IPS DF 19.7 (cell line): Measurements from ENCODE around the gene SGK1.
"Not testable (repeated sequence)": the region's sequence is repeated elsewhere in the genome, so short reads cannot be mapped to it uniquely, and the experiment has no call there.

Experiments used
- DNase-seq: peaks from one replicate; pipeline ENCODE4 v3.0.0-alpha.2; 2013; ENCODE audit warnings: low read depth, low spot score

SGK1 gene

GRCh38 chr6:134190883-134191282, 127.0 kb downstream of the SGK1 start:
- DNase-seq, result no peak

GRCh38 chr6:134187751-134188150, 130.2 kb downstream of the SGK1 start:
- DNase-seq, result no peak

GRCh38 chr6:134187154-134187553, 130.8 kb downstream of the SGK1 start:
- DNase-seq, result no peak

- no peak for DNase-seq
Observed at GRCh38 chr6:134186355-134186754, 131.6 kb downstream of the SGK1 start.

- DNase-seq, result no peak
Observed at GRCh38 chr6:134185277-134185676, 132.6 kb downstream of the SGK1 start.

GRCh38 chr6:134183844-134184243, 134.1 kb downstream of the SGK1 start:
- no peak for DNase-seq

- no peak for DNase-seq
Observed at GRCh38 chr6:134182528-134182927, 135.4 kb downstream of the SGK1 start.

- DNase-seq, result not testable (repeated sequence)
Observed at GRCh38 chr6:134181726-134182125, 136.2 kb downstream of the SGK1 start.

- DNase-seq, result not testable (repeated sequence)
Observed at GRCh38 chr6:134181251-134181650, 136.7 kb downstream of the SGK1 start.

- not testable (repeated sequence) for DNase-seq
Observed at GRCh38 chr6:134180540-134180939, 137.4 kb downstream of the SGK1 start.

GRCh38 chr6:134178161-134179044, 139.5 kb downstream of the SGK1 start:
- peak; percentile 93 for DNase-seq

GRCh38 chr6:134177753-134178160, 140.2 kb downstream of the SGK1 start:
- no peak for DNase-seq

- no peak for DNase-seq
Observed at GRCh38 chr6:134177236-134177635, 140.7 kb downstream of the SGK1 start.

- no peak for DNase-seq
Observed at GRCh38 chr6:134176264-134176975, 141.5 kb downstream of the SGK1 start.

- no peak for DNase-seq
Observed at GRCh38 chr6:134175532-134176263, 142.2 kb downstream of the SGK1 start.

- no peak for DNase-seq
Observed at GRCh38 chr6:134174672-134175531, 143.0 kb downstream of the SGK1 start.

GRCh38 chr6:134173936-134174671, 143.8 kb downstream of the SGK1 start:
- no peak for DNase-seq

GRCh38 chr6:134173366-134173725, 144.6 kb downstream of the SGK1 start:
- DNase-seq, result no peak

GRCh38 chr6:134172706-134173365, 145.1 kb downstream of the SGK1 start:
- no peak for DNase-seq
